Cortex of kidney (tissue), 1 donor: ENCODE measurements around the gene SIK1.

Experiments
- DNase-seq: peaks from one replicate; lab custom pipeline; 2025; lab: John Stamatoyannopoulos, UW

Gene SIK1

DNA sequence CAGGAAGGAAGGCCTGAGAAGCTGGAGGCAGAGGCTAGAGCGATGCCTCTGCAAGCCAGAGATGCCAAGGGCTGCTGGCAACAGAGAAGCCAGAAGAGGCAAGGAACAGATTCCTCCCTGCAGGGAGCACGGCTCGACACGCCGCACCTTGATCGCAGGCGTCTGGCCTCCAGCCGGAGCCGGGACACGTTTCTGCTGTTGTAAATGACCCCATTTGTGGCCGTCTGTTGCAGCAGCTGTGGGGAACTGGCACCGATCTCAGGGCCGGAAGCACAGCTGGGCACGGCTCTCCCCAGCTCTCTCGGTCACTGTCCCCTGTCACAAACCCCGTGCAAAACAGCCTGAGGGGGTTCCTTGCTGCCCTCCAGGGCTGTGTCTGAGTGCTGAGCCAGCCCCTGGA, 59.6 kb downstream of the SIK1 start:
- no peak for DNase-seq

DNA sequence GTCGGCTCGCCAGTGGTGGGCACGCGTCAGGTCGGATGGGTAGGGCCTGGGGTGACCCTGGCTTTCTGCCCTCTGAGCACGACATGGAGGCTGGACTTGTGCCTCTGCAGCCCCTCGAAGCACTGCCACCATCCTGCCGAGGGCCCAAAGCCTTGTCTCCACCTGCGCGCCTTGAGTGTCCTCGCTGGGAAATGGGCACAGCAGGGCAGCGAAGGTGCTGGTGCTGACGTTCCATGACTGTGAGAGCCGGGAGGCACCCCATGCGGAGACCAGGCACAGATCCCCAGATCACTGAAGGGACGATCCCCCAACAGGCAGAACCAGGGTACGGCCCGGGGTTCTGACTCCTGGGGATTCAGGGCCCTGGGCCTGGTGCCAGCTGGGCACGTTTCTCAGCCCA, 60.3 kb downstream of the SIK1 start:
- no peak for DNase-seq

DNA sequence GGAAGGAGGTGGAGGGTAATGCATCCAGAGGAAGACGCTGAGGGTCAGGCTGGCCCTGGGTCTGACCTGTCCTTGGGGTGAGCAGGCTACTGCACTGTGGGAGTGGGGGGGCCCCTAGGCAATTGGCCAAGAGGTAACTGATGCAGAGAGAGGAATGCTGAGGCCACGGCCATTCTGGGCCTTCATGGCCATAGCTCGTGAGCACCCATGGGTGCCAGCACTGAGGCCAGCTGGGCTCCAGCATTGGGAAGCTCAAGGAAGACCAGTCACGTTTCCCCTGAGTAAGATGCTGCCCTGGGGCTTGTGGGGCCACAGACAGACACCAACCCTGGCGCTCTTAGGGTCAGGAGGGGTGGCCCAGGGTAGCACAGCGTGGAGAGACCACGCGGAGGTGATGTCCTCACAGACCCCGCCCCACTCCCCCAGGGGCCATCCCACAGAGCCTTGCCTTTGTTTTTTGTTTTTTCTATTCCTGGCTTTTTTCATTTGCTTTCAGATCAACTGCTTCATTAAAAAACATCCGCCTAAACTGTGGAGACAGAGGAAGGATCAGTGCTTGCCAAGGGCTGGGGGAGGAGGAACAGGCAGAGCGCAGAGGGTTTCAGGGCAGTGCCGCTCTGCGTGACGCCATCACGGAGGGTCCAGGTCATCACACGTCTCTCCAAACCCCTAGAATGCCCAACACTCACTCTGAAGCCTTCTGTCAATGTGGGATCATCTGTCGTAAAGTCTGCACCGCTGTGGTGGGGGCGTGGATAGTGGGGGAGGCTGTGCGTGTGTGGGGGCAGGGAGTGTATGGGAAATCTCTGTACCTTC, 61.1 kb downstream of the SIK1 start:
- DNase-seq = no peak

DNA sequence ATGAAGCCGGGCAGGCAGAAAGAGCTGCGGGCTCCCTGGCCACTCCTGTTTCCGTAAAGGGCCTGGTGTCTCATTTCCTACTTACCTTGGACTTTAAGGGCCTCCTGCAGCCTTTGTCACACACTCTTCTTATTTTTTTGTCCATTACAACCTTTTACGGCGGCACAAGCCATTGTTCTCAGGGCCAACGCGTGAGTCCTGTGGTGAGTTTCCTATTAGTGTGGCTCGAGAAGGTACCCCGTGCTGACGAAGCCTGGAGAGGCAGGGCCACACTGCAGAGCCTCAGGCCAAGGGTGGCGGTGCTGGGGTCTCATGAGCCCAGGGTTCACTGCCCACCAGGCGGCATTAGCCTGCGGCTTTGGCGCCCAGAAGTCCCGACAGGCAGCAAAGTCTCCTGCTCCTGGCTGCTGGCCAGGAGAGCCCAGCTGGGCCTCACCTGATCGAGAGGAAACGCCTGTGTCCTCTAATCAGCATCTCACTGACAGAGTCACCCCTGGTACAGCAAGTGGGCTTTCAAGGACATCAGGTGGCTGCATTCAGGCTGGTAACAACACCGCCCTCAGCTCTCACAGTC, 62.0 kb downstream of the SIK1 start:
- DNase-seq = no peak
